ENCODE data around the gene ALCAM.

The ALCAM gene

DNA sequence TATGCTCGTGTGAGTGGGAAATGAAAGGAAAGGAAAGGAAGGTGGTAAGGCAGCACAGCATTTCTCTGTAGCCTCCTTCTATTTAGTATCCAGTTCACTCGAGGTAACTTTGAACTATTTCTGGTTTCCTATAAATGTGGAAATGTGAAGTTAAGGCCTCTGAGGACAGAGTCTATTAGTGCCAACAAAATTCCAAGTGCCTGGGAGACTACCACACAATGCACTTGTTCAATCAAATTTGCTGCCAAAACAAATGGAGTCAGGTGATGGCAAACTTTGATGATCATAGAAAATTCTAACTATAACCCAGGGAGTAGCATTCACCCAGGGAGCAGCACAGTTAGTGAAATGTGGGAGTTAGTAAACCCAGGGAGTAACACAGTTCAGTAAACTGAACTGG is 155.1 kb downstream of the ALCAM start:
- no peak overlapping the region for H3K4me3 ChIP-seq (IDR thresholded peaks at IDR 0.05; ENCODE audit: insufficient read depth, low read depth, low read length)
- H3K4me1 ChIP-seq (ENCODE audit: low read depth, poor library complexity, severe bottlenecking), result no peaks in the 10 kb centered on the region
- no peak overlapping the region for H3K9ac ChIP-seq
- no peaks in the 10 kb centered on the region for H3K36me3 ChIP-seq (ENCODE audit: insufficient read depth)
- no peak for TF ChIP-seq CTCF (conservative IDR thresholded peaks at IDR 0.05; ENCODE audit: low read depth, low read length)
- no peaks in the 10 kb centered on the region for H3K27me3 ChIP-seq (ENCODE audit: insufficient read depth, low read depth)
- H3K79me2 ChIP-seq (ENCODE audit: insufficient read depth, low read depth), result no peaks in the 10 kb centered on the region
- H4K20me1 ChIP-seq (ENCODE audit: insufficient read depth), result no peaks in the 10 kb centered on the region
- no peak overlapping the region for H3K27ac ChIP-seq
- H3K4me2 ChIP-seq, result no peak overlapping the region
- H2AFZ ChIP-seq (ENCODE audit: low read depth), result no peak overlapping the region

GRCh38 chr3:105523501-105523900 is 156.8 kb downstream of the ALCAM start:
- Histone ChIP-seq H3K4me2 (no peak overlapping the region), H3K27me3 (ENCODE audit: insufficient read depth, low read depth) (no peaks in the 10 kb centered on the region), H3K27ac (no peak overlapping the region), H3K79me2 (ENCODE audit: insufficient read depth, low read depth) (no peaks in the 10 kb centered on the region), H2AFZ (ENCODE audit: low read depth) (no peak overlapping the region), H4K20me1 (ENCODE audit: insufficient read depth) (no peaks in the 10 kb centered on the region), H3K36me3 (ENCODE audit: insufficient read depth) (no peaks in the 10 kb centered on the region), H3K9ac (no peak overlapping the region), H3K4me3 (IDR thresholded peaks at IDR 0.05; ENCODE audit: insufficient read depth, low read depth, low read length) (no peak overlapping the region), H3K4me1 (ENCODE audit: low read depth, poor library complexity, severe bottlenecking) (no peaks in the 10 kb centered on the region)
- TF ChIP-seq CTCF (conservative IDR thresholded peaks at IDR 0.05; ENCODE audit: low read depth, low read length), result no peak

DNA sequence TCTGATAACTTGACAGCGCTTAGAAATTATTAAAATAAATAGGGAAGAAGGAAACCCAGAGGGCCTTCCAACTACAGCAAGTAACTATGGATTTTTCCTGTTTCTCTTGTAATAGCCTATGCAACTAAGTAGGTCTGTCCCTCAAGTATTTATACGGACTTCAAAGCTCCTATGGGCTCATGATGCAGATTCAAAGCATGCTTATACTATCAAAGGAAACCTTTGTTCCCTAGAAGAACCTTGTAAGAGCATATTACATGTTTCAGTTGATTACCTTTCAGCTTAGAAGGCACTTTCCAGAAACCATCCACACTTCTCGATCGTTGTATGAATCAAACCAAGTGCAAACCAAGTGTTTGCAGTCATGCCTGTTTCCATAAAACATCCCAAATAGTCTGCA is 158.8 kb downstream of the ALCAM start:
- Histone ChIP-seq H3K79me2 (ENCODE audit: insufficient read depth, low read depth) (no peaks in the 10 kb centered on the region), H3K9ac (no peak overlapping the region), H3K27me3 (ENCODE audit: insufficient read depth, low read depth) (no peaks in the 10 kb centered on the region), H3K4me3 (IDR thresholded peaks at IDR 0.05; ENCODE audit: insufficient read depth, low read depth, low read length) (no peak overlapping the region), H3K4me2 (no peak overlapping the region), H2AFZ (ENCODE audit: low read depth) (no peak overlapping the region), H4K20me1 (ENCODE audit: insufficient read depth) (no peaks in the 10 kb centered on the region), H3K27ac (no peak overlapping the region), H3K4me1 (ENCODE audit: low read depth, poor library complexity, severe bottlenecking) (no peaks in the 10 kb centered on the region), H3K36me3 (ENCODE audit: insufficient read depth) (no peaks in the 10 kb centered on the region)
- no peak for TF ChIP-seq CTCF (conservative IDR thresholded peaks at IDR 0.05; ENCODE audit: low read depth, low read length)

GRCh38 chr3:105526360-105527111 is 159.8 kb downstream of the ALCAM start:
- no peaks in the 10 kb centered on the region for H3K27me3 ChIP-seq (ENCODE audit: insufficient read depth, low read depth)
- H3K79me2 ChIP-seq (ENCODE audit: insufficient read depth, low read depth), result no peaks in the 10 kb centered on the region
- no peaks in the 10 kb centered on the region for H4K20me1 ChIP-seq (ENCODE audit: insufficient read depth)
- TF ChIP-seq CTCF (conservative IDR thresholded peaks at IDR 0.05; ENCODE audit: low read depth, low read length), result no peak
- no peaks in the 10 kb centered on the region for H3K4me1 ChIP-seq (ENCODE audit: low read depth, poor library complexity, severe bottlenecking)
- no peaks in the 10 kb centered on the region for H3K36me3 ChIP-seq (ENCODE audit: insufficient read depth)
- no peak overlapping the region for H3K4me2 ChIP-seq
- no peak overlapping the region for H2AFZ ChIP-seq (ENCODE audit: low read depth)
- H3K4me3 ChIP-seq (IDR thresholded peaks at IDR 0.05; ENCODE audit: insufficient read depth, low read depth, low read length), result no peak overlapping the region
- no peak overlapping the region for H3K27ac ChIP-seq
- H3K9ac ChIP-seq, result no peak overlapping the region

All from KMS-11 (cell line).